Measurements from ENCODE around the gene SGO1.
"Not testable (repeated sequence)": the region's sequence is repeated elsewhere in the genome, so short reads cannot be mapped to it uniquely, and the experiment has no call there.

The SGO1 gene

GRCh38 chr3:20185679-20186599 is at the start of gene SGO1:
Gene SGO1, minus strand, starts transcription at chr3:20186206. Its CDS starts 2,179 bp downstream, at chr3:20184027.
- H3K36me3 ChIP-seq (ENCODE audit: control insufficient read depth, insufficient read depth, low read length) = peaks cover 23% of the 10 kb centered on the region
- H3K27ac ChIP-seq (ENCODE audit: low read depth, low read length) = peak within 1 kb of the TSS; percentile 87
- H3K27me3 ChIP-seq (ENCODE audit: control insufficient read depth, insufficient read depth, low read length) = no peaks in the 10 kb centered on the region

GRCh38 chr3:20235796-20236195 is 49.8 kb upstream of the SGO1 start:
- Histone ChIP-seq H3K9me3 (ENCODE audit: control insufficient read depth, insufficient read depth, low read depth, low read length) (no peaks in the 10 kb centered on the region), H3K27ac (ENCODE audit: low read depth, low read length) (no peak overlapping the region), H3K9ac (ENCODE audit: low read length) (no peak overlapping the region), H3K27me3 (ENCODE audit: control insufficient read depth, insufficient read depth, low read length) (no peaks in the 10 kb centered on the region), H3K4me3 (ENCODE audit: low read depth, low read length) (no peak overlapping the region), H3K4me1 (ENCODE audit: control insufficient read depth, insufficient read depth, low read length) (no peaks in the 10 kb centered on the region), H3K36me3 (ENCODE audit: control insufficient read depth, insufficient read depth, low read length) (no peaks in the 10 kb centered on the region)

More at GRCh38 chr3:20185679-20186599, at the start of gene SGO1:
- H3K9ac ChIP-seq (ENCODE audit: low read length) = peak within 1 kb of the TSS; percentile 95
- no peaks in the 10 kb centered on the region for H3K9me3 ChIP-seq (ENCODE audit: control insufficient read depth, insufficient read depth, low read depth, low read length)
- peaks cover 12% of the 10 kb centered on the region for H3K4me1 ChIP-seq (ENCODE audit: control insufficient read depth, insufficient read depth, low read length)
- H3K4me3 ChIP-seq (ENCODE audit: low read depth, low read length) = peak within 1 kb of the TSS; percentile 97

- no peak overlapping the region for H3K9ac ChIP-seq (ENCODE audit: low read length)
- H3K27ac ChIP-seq (ENCODE audit: low read depth, low read length) = no peak overlapping the region
- H3K27me3 ChIP-seq (ENCODE audit: control insufficient read depth, insufficient read depth, low read length) = no peaks in the 10 kb centered on the region
- no peaks in the 10 kb centered on the region for H3K4me1 ChIP-seq (ENCODE audit: control insufficient read depth, insufficient read depth, low read length)
- no peak overlapping the region for H3K4me3 ChIP-seq (ENCODE audit: low read depth, low read length)
- no peaks in the 10 kb centered on the region for H3K36me3 ChIP-seq (ENCODE audit: control insufficient read depth, insufficient read depth, low read length)
- no peaks in the 10 kb centered on the region for H3K9me3 ChIP-seq (ENCODE audit: control insufficient read depth, insufficient read depth, low read depth, low read length)
Measured at GRCh38 chr3:20232906-20233780, 47.1 kb upstream of the SGO1 start.

- Histone ChIP-seq H3K9me3 (ENCODE audit: control insufficient read depth, insufficient read depth, low read depth, low read length) (no peaks in the 10 kb centered on the region), H3K36me3 (ENCODE audit: control insufficient read depth, insufficient read depth, low read length) (no peaks in the 10 kb centered on the region), H3K27me3 (ENCODE audit: control insufficient read depth, insufficient read depth, low read length) (no peaks in the 10 kb centered on the region), H3K4me3 (ENCODE audit: low read depth, low read length) (no peak overlapping the region), H3K9ac (ENCODE audit: low read length) (no peak overlapping the region), H3K4me1 (ENCODE audit: control insufficient read depth, insufficient read depth, low read length) (no peaks in the 10 kb centered on the region), H3K27ac (ENCODE audit: low read depth, low read length) (no peak overlapping the region)
Measured at GRCh38 chr3:20230954-20231353, 44.9 kb upstream of the SGO1 start.

- no peak overlapping the region for H3K9ac ChIP-seq (ENCODE audit: low read length)
- peaks cover 10% of the 10 kb centered on the region for H3K4me1 ChIP-seq (ENCODE audit: control insufficient read depth, insufficient read depth, low read length)
- no peaks in the 10 kb centered on the region for H3K9me3 ChIP-seq (ENCODE audit: control insufficient read depth, insufficient read depth, low read depth, low read length)
- H3K36me3 ChIP-seq (ENCODE audit: control insufficient read depth, insufficient read depth, low read length) = no peaks in the 10 kb centered on the region
- H3K4me3 ChIP-seq (ENCODE audit: low read depth, low read length) = no peak overlapping the region
- H3K27me3 ChIP-seq (ENCODE audit: control insufficient read depth, insufficient read depth, low read length) = no peaks in the 10 kb centered on the region
- no peak overlapping the region for H3K27ac ChIP-seq (ENCODE audit: low read depth, low read length)
Measured at GRCh38 chr3:20225769-20226168, 39.8 kb upstream of the SGO1 start.

- Histone ChIP-seq H3K4me1 (ENCODE audit: control insufficient read depth, insufficient read depth, low read length) (peaks cover 10% of the 10 kb centered on the region), H3K27me3 (ENCODE audit: control insufficient read depth, insufficient read depth, low read length) (no peaks in the 10 kb centered on the region), H3K27ac (ENCODE audit: low read depth, low read length) (no peak overlapping the region), H3K4me3 (ENCODE audit: low read depth, low read length) (no peak overlapping the region), H3K9ac (ENCODE audit: low read length) (no peak overlapping the region), H3K9me3 (ENCODE audit: control insufficient read depth, insufficient read depth, low read depth, low read length) (no peaks in the 10 kb centered on the region), H3K36me3 (ENCODE audit: control insufficient read depth, insufficient read depth, low read length) (no peaks in the 10 kb centered on the region)
Measured at GRCh38 chr3:20222274-20222673, 36.3 kb upstream of the SGO1 start.

GRCh38 chr3:20218215-20218614 is 32.2 kb upstream of the SGO1 start:
- H3K27ac ChIP-seq (ENCODE audit: low read depth, low read length) = no peak overlapping the region
- no peak overlapping the region for H3K9ac ChIP-seq (ENCODE audit: low read length)
- H3K27me3 ChIP-seq (ENCODE audit: control insufficient read depth, insufficient read depth, low read length) = no peaks in the 10 kb centered on the region
- H3K36me3 ChIP-seq (ENCODE audit: control insufficient read depth, insufficient read depth, low read length) = no peaks in the 10 kb centered on the region
- H3K9me3 ChIP-seq (ENCODE audit: control insufficient read depth, insufficient read depth, low read depth, low read length) = no peaks in the 10 kb centered on the region
- H3K4me1 ChIP-seq (ENCODE audit: control insufficient read depth, insufficient read depth, low read length) = peaks cover 10% of the 10 kb centered on the region
- H3K4me3 ChIP-seq (ENCODE audit: low read depth, low read length) = no peak overlapping the region

- Histone ChIP-seq H3K4me1 (ENCODE audit: control insufficient read depth, insufficient read depth, low read length) (no peaks in the 10 kb centered on the region), H3K27me3 (ENCODE audit: control insufficient read depth, insufficient read depth, low read length) (no peaks in the 10 kb centered on the region), H3K36me3 (ENCODE audit: control insufficient read depth, insufficient read depth, low read length) (no peaks in the 10 kb centered on the region), H3K4me3 (ENCODE audit: low read depth, low read length) (no peak overlapping the region), H3K9ac (ENCODE audit: low read length) (no peak overlapping the region), H3K9me3 (ENCODE audit: control insufficient read depth, insufficient read depth, low read depth, low read length) (no peaks in the 10 kb centered on the region), H3K27ac (ENCODE audit: low read depth, low read length) (no peak overlapping the region)
Measured at GRCh38 chr3:20215636-20216035, 29.6 kb upstream of the SGO1 start.

GRCh38 chr3:20213491-20213890 is 27.5 kb upstream of the SGO1 start:
- not testable (repeated sequence) for H3K27me3 ChIP-seq (ENCODE audit: control insufficient read depth, insufficient read depth, low read length); H3K27ac ChIP-seq (ENCODE audit: low read depth, low read length); H3K36me3 ChIP-seq (ENCODE audit: control insufficient read depth, insufficient read depth, low read length); H3K9me3 ChIP-seq (ENCODE audit: control insufficient read depth, insufficient read depth, low read depth, low read length); H3K4me1 ChIP-seq (ENCODE audit: control insufficient read depth, insufficient read depth, low read length); H3K4me3 ChIP-seq (ENCODE audit: low read depth, low read length); H3K9ac ChIP-seq (ENCODE audit: low read length)

GRCh38 chr3:20207945-20208344 is 21.9 kb upstream of the SGO1 start:
- not testable (repeated sequence) for H3K27ac ChIP-seq (ENCODE audit: low read depth, low read length); H3K9ac ChIP-seq (ENCODE audit: low read length); H3K4me1 ChIP-seq (ENCODE audit: control insufficient read depth, insufficient read depth, low read length); H3K36me3 ChIP-seq (ENCODE audit: control insufficient read depth, insufficient read depth, low read length); H3K27me3 ChIP-seq (ENCODE audit: control insufficient read depth, insufficient read depth, low read length); H3K9me3 ChIP-seq (ENCODE audit: control insufficient read depth, insufficient read depth, low read depth, low read length); H3K4me3 ChIP-seq (ENCODE audit: low read depth, low read length)

- H3K9me3 ChIP-seq (ENCODE audit: control insufficient read depth, insufficient read depth, low read depth, low read length); H3K36me3 ChIP-seq (ENCODE audit: control insufficient read depth, insufficient read depth, low read length); H3K27ac ChIP-seq (ENCODE audit: low read depth, low read length); H3K9ac ChIP-seq (ENCODE audit: low read length); H3K27me3 ChIP-seq (ENCODE audit: control insufficient read depth, insufficient read depth, low read length); H3K4me1 ChIP-seq (ENCODE audit: control insufficient read depth, insufficient read depth, low read length); H3K4me3 ChIP-seq (ENCODE audit: low read depth, low read length): not testable (repeated sequence)
Measured at GRCh38 chr3:20205898-20206297, 19.9 kb upstream of the SGO1 start.

Measured in HUES6 (cell line).